ENCODE measurements around the gene HLA-DMB. TPM values are rescaled to one million over a fixed set of nuclear protein-coding genes. Genes with fewer than 3 reads are reported as not detected.
A peak's percentile ranks its signal among the peaks of the same experiment; 100 is the strongest.

HLA-DMB gene
- total RNA-seq, 1 experiment from 2014 or later = 1.7 TPM

DNA sequence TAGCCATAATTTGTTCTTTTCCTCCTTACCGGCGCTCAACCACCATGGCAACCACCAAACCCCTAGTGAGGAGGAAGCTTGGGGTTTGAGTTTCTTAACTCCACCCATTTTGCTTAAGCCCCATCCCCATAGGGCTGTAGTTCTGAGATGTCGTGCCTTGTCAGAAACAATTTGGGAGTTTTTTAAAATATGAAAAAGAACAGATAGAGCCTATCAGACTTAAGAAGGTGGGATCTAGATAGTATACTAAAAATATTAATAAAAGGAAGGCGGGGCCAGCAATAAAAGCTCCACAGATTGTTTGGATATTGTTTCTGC, 33.1 kb upstream of the HLA-DMB start:
- TF ChIP-seq, protein P1, sequence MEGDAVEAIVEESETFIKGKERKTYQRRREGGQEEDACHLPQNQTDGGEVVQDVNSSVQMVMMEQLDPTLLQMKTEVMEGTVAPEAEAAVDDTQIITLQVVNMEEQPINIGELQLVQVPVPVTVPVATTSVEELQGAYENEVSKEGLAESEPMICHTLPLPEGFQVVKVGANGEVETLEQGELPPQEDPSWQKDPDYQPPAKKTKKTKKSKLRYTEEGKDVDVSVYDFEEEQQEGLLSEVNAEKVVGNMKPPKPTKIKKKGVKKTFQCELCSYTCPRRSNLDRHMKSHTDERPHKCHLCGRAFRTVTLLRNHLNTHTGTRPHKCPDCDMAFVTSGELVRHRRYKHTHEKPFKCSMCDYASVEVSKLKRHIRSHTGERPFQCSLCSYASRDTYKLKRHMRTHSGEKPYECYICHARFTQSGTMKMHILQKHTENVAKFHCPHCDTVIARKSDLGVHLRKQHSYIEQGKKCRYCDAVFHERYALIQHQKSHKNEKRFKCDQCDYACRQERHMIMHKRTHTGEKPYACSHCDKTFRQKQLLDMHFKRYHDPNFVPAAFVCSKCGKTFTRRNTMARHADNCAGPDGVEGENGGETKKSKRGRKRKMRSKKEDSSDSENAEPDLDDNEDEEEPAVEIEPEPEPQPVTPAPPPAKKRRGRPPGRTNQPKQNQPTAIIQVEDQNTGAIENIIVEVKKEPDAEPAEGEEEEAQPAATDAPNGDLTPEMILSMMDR (conservative IDR thresholded peaks at IDR 0.05) = no peak
- H3K27ac ChIP-seq (ENCODE audit: insufficient read length, low read depth, low read length) = no peak overlapping the region
- no peak overlapping the region for H4K5ac ChIP-seq (ENCODE audit: insufficient read length, low read depth, low read length)
- peaks cover 20% of the 10 kb centered on the region for H3K79me1 ChIP-seq (ENCODE audit: insufficient read depth, low read depth, low read length, poor library complexity, severe bottlenecking)
- no peak overlapping the region for H2AK5ac ChIP-seq (ENCODE audit: insufficient read length, low read length)
- H3K23ac ChIP-seq (ENCODE audit: insufficient read length, low read depth, low read length) = no peak overlapping the region
- no peak overlapping the region for H2BK120ac ChIP-seq (ENCODE audit: low read depth, low read length, poor library complexity, severe bottlenecking)
- peaks cover 23% of the 10 kb centered on the region for H3K23me2 ChIP-seq (ENCODE audit: insufficient read length, low read depth, low read length, poor library complexity, severe bottlenecking)
- no peak overlapping the region for H2BK12ac ChIP-seq (ENCODE audit: insufficient read length, low read depth, low read length)
- peak overlapping the region; percentile 87 for H3K4me2 ChIP-seq (ENCODE audit: insufficient read depth, insufficient read length, low read length)
- WGBS (ENCODE audit: extremely low coverage, insufficient read length, low lambda C conversion rate) = no CpG with 5 or more reads among the region's 4 CpGs
- no peak overlapping the region for H3T11ph ChIP-seq (ENCODE audit: low read length)
- H3K9ac ChIP-seq (ENCODE audit: extremely low read depth, insufficient read length, low read length) = peak overlapping the region; percentile 97
- Mint-ChIP-seq H3K4me3 (peak overlapping the region; percentile 96), H3K27me3 (ENCODE audit: low read depth) (peaks cover 4% of the 10 kb centered on the region; the same call in 1 of the 2 replicates), H3K9me3 (peaks cover 7 to 11% of the 10 kb centered on the region in 2 experiments), H3K36me3 (ENCODE audit: insufficient read depth in 1 of 3, low read depth in 3 of 3) (peaks cover 85 to 91% (median 86%) of the 10 kb centered on the region in 3 experiments), H3K27ac (peak overlapping the region in 2 of 3 experiments; percentile 73 to 94; a peak in 4 of 7 replicates), H3K4me1 (peaks cover 23 to 45% of the 10 kb centered on the region in 2 experiments)
- no peak overlapping the region for H4K8ac ChIP-seq (replicated peaks; ENCODE audit: insufficient read length, low read depth, low read length)
- no peak overlapping the region for H2BK15ac ChIP-seq (ENCODE audit: low read depth, low read length)
- no peak overlapping the region for H3K56ac ChIP-seq (ENCODE audit: insufficient read length, low read depth, low read length)
- H2AFZ ChIP-seq (ENCODE audit: low read length) = no peak overlapping the region
- H3K4me1 ChIP-seq (ENCODE audit: insufficient read depth, low read length) = no peaks in the 10 kb centered on the region
- DNase-seq = no peak
- no peak overlapping the region for H3K14ac ChIP-seq (ENCODE audit: insufficient read depth, low read length)
- H3K79me2 ChIP-seq (ENCODE audit: insufficient read depth, low read length) = peaks cover 42% of the 10 kb centered on the region
- H3K9me3 ChIP-seq (ENCODE audit: control insufficient read depth, low read depth, low read length) = no peaks in the 10 kb centered on the region
- H4K91ac ChIP-seq (ENCODE audit: insufficient read length, low read depth, low read length) = no peak overlapping the region
- H3K4ac ChIP-seq (ENCODE audit: low read depth, low read length) = no peak overlapping the region
- no peak overlapping the region for H2BK20ac ChIP-seq (ENCODE audit: low read depth, low read length, poor library complexity, severe bottlenecking)
- H3K18ac ChIP-seq (ENCODE audit: insufficient read length, low read depth, low read length) = no peak overlapping the region
- no peaks in the 10 kb centered on the region for H3K27me3 ChIP-seq (ENCODE audit: insufficient read depth, low read length)
- no peak overlapping the region for H2BK5ac ChIP-seq (ENCODE audit: insufficient read length, low read length)
- no peaks in the 10 kb centered on the region for H4K20me1 ChIP-seq (ENCODE audit: control insufficient read depth, insufficient read depth, insufficient read length)
